Mesenteric fat pad (tissue), 1 donor: ENCODE measurements around the gene RPS19BP1. TPM values are rescaled to one million over a fixed set of nuclear protein-coding genes. Genes with fewer than 3 reads are reported as not detected.

ENCODE experiments used
- DNase-seq: peaks from one replicate; pipeline ENCODE4 v3.0.0-alpha.2; 2020; ENCODE audit warnings: low spot score
- total RNA-seq: library from RNA; stranded (reverse); fragmentation: NEBNext Ultra II Directional; extraction: Animal tissue kit (Norgen Biotek cat#: 25700); gene quantifications from one replicate; pipeline ENCODE4 v1.2.1, GENCODE V29; 2021
- donor health status: DM: yes; HTN: yes; CAD: no.

RPS19BP1 gene
- total RNA-seq, 1 donor from 2014 or later: 77.9 TPM

DNA sequence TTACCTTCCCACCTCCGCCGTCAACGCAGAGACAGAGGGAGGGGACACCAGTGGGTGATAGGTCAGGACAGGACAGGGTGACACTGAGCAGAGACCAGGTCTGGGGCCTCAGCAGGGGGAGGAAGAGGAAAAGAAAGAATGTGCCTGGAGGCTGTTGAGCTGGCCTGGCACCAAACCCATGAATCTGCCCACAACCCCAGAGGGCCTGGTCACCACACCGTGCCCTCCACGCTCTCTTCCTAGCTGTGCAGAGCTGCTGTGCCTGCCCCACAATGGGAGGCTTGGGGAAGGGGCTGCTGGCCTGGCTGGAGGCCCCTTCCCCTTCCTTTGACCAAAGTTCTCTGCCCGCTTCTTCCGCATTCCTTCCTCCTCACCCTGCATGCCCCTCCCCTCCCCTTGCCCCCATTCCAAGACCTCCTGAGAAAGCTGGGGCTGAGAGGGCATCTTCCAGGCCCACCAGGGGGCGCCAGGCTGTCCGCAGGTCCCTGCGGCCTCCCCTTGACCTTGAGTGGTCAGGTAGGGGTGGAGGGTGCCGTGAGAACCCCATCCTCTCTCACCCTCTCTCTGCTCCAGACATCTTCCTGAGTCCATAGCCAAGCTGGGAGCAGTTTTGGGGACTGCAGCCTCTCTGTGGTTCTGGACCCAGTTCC lies 27.0 kb upstream of the RPS19BP1 start:
- DNase-seq: no peak

DNA sequence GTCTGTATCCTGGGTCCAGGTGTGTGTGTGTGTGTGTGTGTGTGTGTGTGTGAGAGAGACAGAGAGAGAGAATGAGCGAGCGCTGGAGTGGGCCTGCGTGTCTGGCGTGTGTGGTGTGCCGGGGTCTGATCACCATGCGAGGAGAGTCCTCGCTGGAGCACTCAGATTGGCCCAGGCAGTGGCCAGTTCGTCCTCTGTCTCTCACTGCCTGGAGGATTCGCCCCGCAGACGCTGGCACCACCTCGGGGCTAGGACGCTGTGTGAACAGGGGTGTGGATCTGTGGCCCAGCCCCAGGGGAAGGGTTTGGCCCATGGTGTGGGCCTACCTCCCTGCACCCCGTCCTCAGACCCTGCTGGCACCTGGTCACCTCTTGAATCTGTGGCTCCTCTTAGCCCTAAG lies 26.4 kb upstream of the RPS19BP1 start:
- DNase-seq: no peak

DNA sequence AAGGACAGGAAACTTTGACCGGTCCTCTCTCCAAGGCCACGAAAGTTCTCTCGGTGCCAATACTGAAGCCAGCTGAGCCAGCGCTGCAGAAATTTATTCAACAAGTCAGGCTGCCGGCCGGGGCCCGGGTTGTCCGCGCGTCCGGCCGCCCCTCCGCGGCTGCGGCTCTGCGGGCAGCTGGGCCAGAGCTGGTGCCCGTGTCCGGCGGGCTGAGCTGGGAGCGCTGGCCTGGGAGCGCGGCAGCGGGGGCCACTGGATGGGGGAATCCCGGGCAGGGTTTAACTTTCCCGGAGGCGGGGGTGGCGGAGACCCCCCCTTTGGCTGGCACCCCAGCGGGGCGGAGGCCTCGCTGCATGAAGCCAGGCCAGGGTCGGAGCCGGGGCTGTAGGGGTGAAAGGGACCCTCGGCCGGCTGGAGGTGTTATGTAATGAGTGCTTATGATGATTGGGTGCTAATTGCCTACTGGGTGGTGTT lies 25.7 kb upstream of the RPS19BP1 start:
- no peak for DNase-seq

DNA sequence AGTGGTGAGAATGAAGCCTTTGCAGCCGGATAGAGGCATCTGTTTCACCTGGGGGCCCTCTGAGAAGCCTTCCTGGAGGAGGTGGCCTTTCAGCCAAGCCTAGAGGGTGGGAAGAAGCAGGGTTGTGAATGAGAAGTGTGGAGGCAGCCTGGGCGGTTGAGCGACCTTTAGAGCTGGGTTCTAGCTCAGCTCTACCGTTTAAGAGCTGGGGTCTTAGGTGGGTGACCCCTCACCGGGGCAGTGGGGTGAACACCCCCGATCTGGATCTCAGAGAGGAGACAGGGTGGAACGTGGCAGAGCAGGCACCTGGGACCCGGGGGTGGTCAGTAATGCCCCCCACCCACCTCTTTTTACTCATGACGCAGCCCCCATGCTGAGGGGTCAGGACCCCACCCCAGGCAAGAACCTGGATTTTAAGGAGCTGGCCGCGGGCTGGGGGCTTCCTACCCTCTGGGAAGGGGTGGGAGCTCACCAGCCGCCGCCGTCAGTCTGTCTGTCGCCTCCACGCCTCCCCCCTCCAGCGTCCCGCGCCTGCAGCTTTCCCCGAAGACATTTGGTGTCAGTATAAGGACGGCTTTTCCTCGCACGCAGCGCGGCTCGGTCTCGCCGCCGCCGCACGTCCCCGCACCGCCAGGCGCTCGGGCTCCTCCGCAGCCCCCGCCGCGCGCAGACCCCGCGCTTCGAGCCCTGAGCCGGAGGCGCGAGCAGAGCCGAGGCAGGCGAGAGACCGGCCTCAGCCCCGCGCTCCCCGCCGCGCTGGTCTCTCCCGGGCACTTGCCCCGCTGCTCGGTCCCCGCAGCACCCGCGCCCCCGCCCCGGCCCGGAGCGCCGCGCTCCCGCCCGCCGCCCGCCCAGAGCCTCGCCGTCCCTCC lies 24.7 kb upstream of the RPS19BP1 start:
- DNase-seq: no peak

DNA sequence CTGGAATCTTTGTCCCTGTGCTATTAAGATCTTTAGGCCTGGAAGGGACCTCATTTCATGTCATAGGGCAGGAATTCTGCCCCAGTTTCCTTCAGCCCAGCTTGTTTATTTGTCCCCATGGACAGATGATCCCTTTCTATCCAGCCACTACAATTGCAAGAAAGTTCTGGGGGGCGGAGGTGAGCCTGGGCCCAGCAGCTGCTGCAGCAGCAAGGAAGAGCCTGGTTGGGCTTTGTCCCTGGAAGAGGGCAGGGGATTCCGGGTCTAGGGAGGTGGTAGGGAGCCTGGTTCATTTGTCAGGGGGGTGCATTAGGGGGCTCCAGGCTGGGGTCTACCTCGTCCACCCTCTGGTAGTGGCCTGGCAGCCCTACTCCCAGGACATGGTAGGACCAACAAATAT lies 21.6 kb upstream of the RPS19BP1 start:
- no peak for DNase-seq

DNA sequence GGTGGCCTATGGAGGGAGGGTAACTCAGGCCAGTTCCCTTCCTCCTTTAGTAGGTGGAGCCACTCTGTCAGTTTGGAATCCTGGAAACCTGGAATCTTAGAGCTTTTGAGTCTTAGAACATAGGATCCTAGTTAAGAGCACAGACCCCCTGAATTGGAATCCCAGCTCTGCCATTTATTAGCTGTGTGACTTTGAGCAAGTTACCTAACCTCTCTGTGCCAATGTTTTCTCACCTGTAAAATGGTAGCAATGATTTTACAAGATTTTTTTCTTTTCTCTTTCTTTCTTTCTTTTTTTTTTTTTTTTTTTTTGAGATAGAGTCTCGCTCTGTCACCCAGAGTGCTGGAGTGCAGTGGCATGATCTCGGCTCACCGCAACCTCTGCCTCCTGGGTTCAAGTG lies 20.9 kb upstream of the RPS19BP1 start:
- no peak for DNase-seq

DNA sequence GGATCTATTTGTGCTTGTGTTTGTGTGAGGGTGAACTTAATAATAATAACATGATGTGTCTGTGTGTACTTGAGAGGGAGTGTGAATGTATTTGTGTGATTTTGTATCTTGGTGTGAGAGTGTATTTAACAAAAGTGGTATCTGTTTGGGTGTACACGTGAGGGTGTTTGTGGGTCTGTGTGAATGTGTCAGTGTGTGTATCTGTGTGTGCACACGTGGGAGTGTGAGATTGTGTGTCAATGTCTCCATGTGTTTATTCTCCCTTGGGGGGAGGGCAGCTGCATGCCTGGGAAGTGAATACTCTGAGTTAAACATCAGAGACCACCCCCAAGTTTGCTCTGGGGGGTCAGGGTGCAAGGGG lies 15.0 kb upstream of the RPS19BP1 start:
- no peak for DNase-seq

DNA sequence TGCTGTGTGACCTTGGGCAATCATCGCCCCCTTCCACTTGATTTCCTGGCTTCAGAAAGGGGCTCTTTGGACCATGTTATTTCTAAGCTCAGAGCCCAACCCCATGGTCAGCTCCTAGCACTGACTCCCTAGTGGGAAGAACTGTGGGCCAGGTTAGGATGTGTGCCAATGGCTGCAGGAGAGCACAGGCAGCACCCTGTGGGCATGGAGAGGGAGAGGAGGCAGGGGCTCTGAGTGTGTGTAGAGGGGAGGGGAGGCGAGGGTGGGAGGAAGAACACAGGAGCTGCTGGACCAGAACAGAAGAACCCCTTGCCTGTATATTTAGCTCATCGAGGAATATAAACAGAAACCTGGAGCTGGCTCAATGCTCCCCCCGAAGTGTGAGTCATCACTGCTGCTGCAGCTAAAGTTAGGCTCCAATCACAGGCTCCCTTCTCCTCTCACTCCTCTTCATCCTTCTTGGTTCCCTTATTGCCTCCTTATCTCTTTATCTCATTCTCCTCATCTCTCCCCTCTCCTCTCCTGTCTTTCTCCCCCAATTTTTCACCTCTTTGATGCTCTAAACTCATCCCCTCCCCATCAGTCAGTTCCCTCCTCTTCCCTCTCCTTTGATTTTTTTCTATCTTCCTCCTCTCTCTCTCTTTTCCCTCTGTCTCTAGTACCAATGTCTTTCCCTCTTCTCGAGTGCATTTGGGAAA lies 14.5 kb upstream of the RPS19BP1 start:
- DNase-seq: no peak

DNA sequence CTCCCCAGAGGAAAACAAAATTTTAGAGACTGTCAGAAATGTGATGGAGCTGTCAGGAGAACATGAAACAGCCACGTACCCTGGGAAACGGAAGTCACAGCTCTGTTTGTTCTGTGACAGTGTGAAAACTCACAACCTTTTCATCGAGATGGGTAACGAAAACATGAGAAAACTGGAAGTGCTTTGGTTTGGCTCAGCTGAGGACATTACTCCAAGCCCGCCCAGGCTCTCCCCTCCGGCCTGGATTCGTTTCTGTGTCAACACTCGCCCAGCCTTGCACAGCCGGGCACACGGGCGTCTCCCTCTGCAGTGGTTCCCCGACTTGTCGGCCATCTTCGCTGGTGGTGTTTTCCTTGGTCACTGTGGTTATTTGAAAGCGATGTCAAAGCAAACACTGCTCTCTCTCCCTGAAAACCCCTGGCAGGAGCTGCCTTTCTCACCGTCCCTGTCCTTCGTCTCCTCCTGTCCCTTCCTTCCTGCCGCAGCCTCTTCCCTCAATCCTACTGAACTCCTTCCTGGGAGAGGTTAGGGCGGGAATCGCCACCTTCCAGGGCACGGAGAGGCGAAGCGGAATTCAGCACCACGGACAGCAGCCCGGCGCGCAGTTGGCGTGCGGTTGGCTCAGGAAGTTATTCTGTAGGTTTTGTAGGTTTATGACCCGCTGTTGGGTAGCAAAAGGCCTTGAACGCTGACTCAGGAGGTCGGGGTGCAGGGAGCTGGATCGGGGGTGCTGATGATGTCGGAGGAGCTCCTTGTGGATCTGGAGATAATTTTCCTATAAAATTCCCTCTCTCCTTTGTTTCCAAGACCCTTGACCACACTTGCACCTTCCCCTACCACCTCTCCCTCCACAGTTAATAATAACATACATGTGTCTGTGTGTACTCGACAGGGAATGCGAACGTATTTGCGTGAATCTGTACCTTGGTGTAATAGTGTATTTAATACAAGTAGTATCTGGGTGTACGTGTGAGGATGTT lies 13.1 kb upstream of the RPS19BP1 start:
- DNase-seq: no peak

DNA sequence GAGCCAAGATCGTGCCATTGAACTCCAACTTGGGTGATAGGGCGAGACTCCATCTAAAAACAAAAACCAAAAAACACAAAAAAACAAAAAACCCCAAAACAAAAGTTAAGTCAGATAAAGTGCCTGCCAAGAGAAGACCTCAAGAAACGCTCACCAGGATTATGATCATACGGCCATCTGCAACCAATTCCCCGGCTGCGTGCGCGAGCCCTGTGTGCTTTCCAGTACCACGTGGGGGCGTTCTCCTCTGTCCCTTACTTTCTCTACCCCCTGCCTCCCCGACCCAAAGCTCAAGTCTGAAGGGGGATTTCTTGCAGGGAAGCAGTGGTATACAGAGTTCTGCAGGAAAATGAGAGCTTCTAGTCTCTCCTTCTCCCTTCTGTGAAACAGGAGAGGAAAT lies 10.5 kb upstream of the RPS19BP1 start:
- no peak for DNase-seq

DNA sequence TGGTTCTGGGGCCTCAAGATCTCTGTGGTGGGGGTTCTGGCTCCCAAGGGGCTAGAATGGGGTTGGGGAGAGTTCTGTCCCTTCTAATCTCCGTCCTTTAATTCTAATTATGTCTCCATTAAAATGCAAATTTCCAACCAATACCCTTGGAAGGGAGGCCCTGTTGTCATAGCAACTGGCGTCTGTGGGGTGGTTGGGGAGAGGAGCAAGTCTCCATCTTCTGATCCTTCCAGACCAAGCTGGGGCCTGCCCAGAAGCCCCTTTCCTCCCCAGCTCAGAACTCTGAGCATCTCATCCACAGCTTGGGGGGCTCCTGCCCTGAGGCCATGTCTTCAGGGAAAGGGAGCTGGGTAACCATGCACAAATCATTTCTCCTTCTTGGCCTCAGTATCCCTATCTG lies 5.4 kb upstream of the RPS19BP1 start:
- no peak for DNase-seq

DNA sequence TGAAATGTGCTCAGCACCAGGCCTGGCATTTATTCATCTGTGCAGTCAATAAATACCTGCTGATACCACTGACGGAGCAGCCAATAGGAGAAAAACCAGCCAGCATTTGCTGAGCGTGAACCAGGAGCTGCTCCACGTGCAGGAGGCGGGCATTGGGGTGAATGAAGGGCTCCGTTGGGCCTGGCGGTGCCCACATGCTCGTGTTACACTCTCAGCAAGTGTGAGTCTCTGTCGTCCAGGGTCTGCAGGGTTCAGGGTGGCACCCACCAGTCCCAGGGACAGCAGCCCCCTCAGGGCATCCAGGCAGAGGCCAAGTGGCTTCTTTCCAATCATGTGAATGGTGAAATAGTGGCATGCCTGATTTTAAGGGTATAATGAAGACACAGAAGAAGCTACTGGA lies 4.2 kb upstream of the RPS19BP1 start:
- no peak for DNase-seq

DNA sequence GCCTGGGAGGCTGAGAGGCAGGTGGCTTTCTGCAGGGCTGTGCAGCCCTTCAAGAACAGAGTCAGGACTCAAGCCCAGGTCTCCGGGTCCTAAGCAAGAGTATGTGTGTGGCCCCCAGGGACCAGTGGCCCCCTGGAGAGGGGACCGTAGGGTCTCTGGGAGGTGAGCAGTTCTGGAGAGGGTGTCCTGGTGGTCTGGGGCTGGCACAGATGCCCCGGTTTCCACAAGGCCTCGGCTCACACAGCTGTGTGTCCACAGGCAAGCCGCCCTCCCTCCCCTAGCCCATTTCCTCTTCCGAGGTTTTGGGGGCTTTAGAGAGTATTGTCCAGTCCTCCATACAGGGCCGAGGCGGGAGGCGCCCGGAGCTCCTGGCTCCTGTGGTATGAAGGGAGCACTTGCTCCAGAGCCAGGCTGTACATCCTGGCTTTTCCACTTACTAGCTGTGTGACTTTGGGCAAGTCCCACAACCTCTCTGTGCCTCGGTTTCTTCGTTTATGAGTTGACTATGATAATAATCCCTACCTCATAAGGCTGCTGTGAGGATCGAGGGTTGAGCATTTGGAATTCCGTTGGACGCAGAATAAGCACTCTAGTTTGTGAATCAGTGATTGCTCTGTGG lies 3.4 kb upstream of the RPS19BP1 start:
- DNase-seq: no peak

DNA sequence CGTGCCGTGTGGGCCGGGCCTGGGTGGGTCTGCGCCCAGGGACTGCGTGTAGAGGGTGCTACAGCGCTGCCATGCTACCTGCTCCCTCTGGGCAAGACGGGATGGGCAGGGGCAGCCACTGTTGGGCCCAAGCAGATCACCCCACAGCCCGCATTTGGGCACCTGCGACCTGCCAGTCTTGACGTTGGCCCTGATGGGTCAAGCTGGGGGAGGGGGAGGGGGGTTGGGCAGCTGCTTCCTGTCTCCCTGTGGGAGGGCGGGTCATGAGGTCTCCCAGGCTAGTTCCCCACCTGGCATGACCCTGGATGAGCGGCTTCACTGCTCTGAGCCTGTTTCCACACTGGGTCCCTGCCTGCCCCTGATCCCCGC lies 2.8 kb upstream of the RPS19BP1 start:
- DNase-seq: no peak

DNA sequence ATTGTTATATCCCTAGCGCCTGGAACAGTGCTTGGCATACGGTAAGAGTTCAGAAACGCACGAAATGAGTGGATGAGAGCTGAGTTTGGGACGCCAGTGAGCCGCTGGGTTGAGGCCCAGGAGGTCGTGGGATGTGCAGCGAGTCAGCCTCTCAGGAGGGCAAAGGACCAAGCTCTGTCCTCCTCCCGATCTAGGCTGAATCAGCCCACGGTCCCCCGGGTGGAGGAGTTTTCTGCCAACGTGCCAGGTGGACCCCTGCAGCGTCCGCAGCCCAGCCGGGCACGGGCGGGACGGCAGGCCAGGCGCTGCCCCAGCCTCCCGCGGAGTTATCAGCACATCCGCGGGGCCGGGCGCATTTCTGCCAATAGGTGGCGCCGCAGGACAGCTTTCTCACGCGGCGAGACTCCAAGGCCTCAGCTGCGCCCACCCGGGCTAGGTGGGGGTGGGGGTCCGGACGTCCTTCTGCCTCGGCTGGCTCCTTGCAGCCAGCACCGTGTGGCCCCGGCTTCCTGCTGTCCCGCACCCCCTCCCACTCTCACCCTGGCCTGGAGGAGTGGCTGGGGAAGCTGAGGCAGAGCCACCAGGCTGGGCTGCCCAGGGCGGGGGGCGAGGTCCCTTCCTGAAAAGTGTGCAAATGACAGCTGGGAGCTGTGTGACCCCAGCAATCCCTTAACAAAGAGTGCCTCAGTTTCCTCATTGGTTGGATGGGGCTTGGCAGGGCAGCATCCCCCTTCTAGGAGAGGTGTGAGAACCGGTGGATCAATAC lies 2.2 kb upstream of the RPS19BP1 start:
- DNase-seq: peak; percentile 93

DNA sequence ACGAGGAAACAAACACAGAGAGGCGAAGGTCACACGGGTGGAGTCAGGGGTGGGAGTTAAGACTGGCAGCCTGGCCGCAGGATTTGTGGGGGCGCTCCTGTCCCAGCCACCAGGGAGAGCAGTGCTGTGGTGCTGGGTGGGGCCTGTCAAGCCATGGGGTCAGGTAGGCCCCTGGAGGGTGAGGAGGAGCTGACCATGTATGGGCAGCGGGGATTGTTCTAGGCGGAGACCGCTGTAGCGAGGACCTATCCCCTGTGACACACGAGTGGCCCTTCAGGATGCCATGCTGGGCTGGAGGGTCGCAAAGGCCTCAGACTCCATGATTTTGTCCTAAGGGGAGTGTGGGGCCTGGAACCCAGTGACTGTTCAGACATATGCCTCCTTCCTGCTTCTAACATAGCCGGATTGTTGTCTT lies 1.6 kb upstream of the RPS19BP1 start:
- no peak for DNase-seq

DNA sequence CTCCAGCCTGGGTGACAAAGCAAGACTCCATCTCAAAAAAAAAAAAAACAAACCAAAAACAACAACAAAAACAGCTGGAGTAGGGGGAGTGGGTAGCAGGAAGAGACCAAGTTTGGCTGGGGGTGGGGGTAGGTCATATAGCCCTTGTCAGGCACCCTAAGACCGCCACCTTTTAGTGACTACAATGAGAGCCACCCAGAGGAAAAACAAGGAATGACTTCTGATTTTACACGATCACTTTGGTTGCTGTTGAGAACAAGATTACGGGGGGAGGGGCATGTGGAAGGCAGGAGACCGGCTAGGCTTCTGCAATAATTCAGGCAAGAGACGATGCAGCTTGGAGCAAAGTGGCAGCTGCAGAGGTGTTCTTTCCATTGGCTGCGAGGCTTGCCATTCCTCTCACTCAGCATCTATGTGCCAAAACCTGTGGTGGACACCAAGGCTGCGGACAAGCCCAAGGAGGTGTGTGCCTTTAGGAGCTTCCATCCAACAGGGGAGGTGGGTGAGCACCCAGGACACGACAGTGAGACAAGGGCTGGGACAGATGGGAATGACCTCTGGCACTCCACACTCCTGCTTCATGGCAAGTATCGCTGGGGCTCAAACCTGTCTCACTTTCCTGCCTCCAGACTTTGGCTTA lies 1.7 kb downstream of the RPS19BP1 start:
- no peak for DNase-seq

DNA sequence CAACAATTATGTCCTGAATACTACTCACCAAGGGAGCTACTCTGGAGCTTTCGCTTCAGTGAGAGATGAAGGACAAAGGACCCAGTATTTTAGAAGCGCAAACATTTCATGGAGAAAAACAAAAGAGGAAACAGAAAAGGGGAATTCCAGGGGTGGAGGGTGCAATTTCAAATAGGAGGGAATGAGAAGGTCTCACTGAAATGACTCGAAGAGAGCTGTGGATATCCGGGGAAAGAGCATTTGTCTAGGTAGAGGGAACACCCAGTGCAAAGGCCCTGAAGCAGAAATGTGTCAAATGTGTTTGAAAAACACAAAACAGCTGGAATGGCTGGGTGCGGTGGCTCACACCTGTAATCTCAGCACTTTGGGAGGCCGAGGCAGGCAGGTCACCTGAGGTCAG lies 2.4 kb downstream of the RPS19BP1 start:
- DNase-seq: no peak

DNA sequence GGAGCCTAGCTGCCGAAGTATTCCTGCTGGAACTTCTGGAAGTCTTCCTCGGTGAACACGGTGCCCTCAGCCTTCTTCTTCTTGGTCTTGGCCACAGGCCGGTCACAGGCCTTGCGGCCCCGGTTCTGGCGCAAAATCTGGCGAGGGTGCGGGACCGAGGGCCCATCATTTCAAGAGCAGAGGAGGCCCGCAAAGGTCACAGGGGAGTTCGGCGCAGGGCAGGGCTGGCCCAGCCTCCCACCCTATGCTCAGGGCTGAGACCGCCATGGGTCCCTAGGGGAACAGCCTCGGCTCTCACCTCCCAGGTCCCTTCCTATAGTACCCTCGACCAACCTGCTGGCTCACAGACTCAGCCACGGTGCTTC lies 3.1 kb downstream of the RPS19BP1 start:
- no peak for DNase-seq
